H9 (cell line): Measurements from ENCODE around the gene RBFA. TPM values are rescaled to one million over a fixed set of nuclear protein-coding genes. Genes with fewer than 3 reads are reported as not detected.

Experiments
- DNase-seq: peaks from one replicate; pipeline ENCODE4 v3.0.0-alpha.2; 2017
- H2AFZ ChIP-seq: one replicate; pipeline ENCODE4 v1.6.1; 2013; ENCODE audit warnings: mild to moderate bottlenecking, low read length, control low read depth, moderate library complexity
- H2AK5ac ChIP-seq: 2 replicates; pipeline ENCODE4 v1.6.1; 2013; ENCODE audit warnings: low read length, control low read depth, mixed read lengths; ENCODE audit not compliant: insufficient read length
- H2BK120ac ChIP-seq: one replicate; pipeline ENCODE4 v1.6.1; 2013; ENCODE audit warnings: low read depth, mild to moderate bottlenecking, low read length, control low read depth, inconsistent platforms; ENCODE audit not compliant: poor library complexity, severe bottlenecking
- H2BK12ac ChIP-seq: 2 replicates; pipeline ENCODE4 v1.6.1; 2013; ENCODE audit warnings: low read length, control low read depth, mixed read lengths, low read depth; ENCODE audit not compliant: insufficient read length
- H2BK15ac ChIP-seq: 2 replicates; pipeline ENCODE4 v1.6.1; 2013; ENCODE audit warnings: low read depth, low read length, control low read depth
- H2BK20ac ChIP-seq: one replicate; pipeline ENCODE4 v1.6.1; 2013; ENCODE audit warnings: low read depth, mild to moderate bottlenecking, low read length, control low read depth, inconsistent platforms; ENCODE audit not compliant: poor library complexity, severe bottlenecking
- H2BK5ac ChIP-seq: 2 replicates; pipeline ENCODE4 v1.6.1; 2013; ENCODE audit warnings: low read length, control low read depth, mixed read lengths; ENCODE audit not compliant: insufficient read length
- H3K14ac ChIP-seq: 2 replicates; pipeline ENCODE4 v1.6.1; 2013; ENCODE audit warnings: low read length, control low read depth; ENCODE audit not compliant: insufficient read depth
- H3K18ac ChIP-seq: 2 replicates; pipeline ENCODE4 v1.6.1; 2013; ENCODE audit warnings: low read depth, mild to moderate bottlenecking, mixed read lengths, low read length, control low read depth; ENCODE audit not compliant: insufficient read length
- H3K23ac ChIP-seq: 2 replicates; pipeline ENCODE4 v1.6.1; 2013; ENCODE audit warnings: low read length, control low read depth, mixed read lengths, low read depth; ENCODE audit not compliant: insufficient read length
- H3K23me2 ChIP-seq: 2 replicates; pipeline ENCODE4 v1.6.1; 2013; ENCODE audit warnings: low read depth, mild to moderate bottlenecking, mixed read lengths, low read length, control low read depth; ENCODE audit not compliant: insufficient read length, poor library complexity, severe bottlenecking
- H3K27ac ChIP-seq: 2 replicates; pipeline ENCODE4 v1.5.1; 2013; ENCODE audit warnings: low read length, control low read depth, mixed read lengths, low read depth; ENCODE audit not compliant: insufficient read length
- H3K27me3 ChIP-seq: 2 replicates; pipeline ENCODE4 v1.6.1; 2013; ENCODE audit warnings: low read length, control low read depth, inconsistent platforms; ENCODE audit not compliant: insufficient read depth
- H3K4ac ChIP-seq: 2 replicates; pipeline ENCODE4 v1.6.1; 2013; ENCODE audit warnings: low read depth, mild to moderate bottlenecking, control low read depth, inconsistent platforms, low read length, moderate library complexity
- H3K4me1 ChIP-seq: 2 replicates; pipeline ENCODE4 v1.6.1; 2013; ENCODE audit warnings: low read length, control low read depth, inconsistent platforms; ENCODE audit not compliant: insufficient read depth
- H3K4me2 ChIP-seq: 2 replicates; pipeline ENCODE4 v1.6.1; 2013; ENCODE audit warnings: low read length, control low read depth, mixed read lengths; ENCODE audit not compliant: insufficient read length, insufficient read depth
- H3K56ac ChIP-seq: 2 replicates; pipeline ENCODE4 v1.6.1; 2013; ENCODE audit warnings: low read depth, mild to moderate bottlenecking, mixed read lengths, low read length, control low read depth; ENCODE audit not compliant: insufficient read length
- H3K79me1 ChIP-seq: 2 replicates; pipeline ENCODE4 v1.6.1; 2013; ENCODE audit warnings: low read depth, mild to moderate bottlenecking, moderate library complexity, low read length, control low read depth, inconsistent platforms; ENCODE audit not compliant: insufficient read depth, poor library complexity, severe bottlenecking
- H3K79me2 ChIP-seq: 2 replicates; pipeline ENCODE4 v1.6.1; 2013; ENCODE audit warnings: low read length, control low read depth, inconsistent platforms; ENCODE audit not compliant: insufficient read depth
- H3K9ac ChIP-seq: 2 replicates; pipeline ENCODE4 v1.6.1; 2013; ENCODE audit warnings: low read length, control low read depth, mixed read lengths; ENCODE audit not compliant: insufficient read length; ENCODE audit errors: extremely low read depth
- H3K9me3 ChIP-seq: one replicate; pipeline ENCODE4 v1.6.1; 2013; ENCODE audit warnings: low read depth, low read length, inconsistent platforms; ENCODE audit not compliant: control insufficient read depth
- H3T11ph ChIP-seq: one replicate; pipeline ENCODE4 v1.6.1; 2013; ENCODE audit warnings: mild to moderate bottlenecking, low read length, control low read depth, inconsistent platforms
- H4K20me1 ChIP-seq: one replicate; pipeline ENCODE4 v1.6.1; 2013; ENCODE audit not compliant: control insufficient read depth, insufficient read length, insufficient read depth
- H4K5ac ChIP-seq: 2 replicates; pipeline ENCODE4 v1.6.1; 2013; ENCODE audit warnings: low read depth, mild to moderate bottlenecking, mixed read lengths, low read length, control low read depth; ENCODE audit not compliant: insufficient read length
- H4K8ac ChIP-seq: replicated peaks from 2 replicates; pipeline ENCODE4 v1.6.1; 2013; ENCODE audit warnings: low read length, control low read depth, mixed read lengths, low read depth; ENCODE audit not compliant: insufficient read length
- H4K91ac ChIP-seq: 2 replicates; pipeline ENCODE4 v1.6.1; 2013; ENCODE audit warnings: low read depth, mild to moderate bottlenecking, moderate library complexity, mixed read lengths, low read length, control low read depth; ENCODE audit not compliant: insufficient read length
- H3K27ac Mint-ChIP-seq, 3 experiments: 2 replicates in 2 of 3; 3 replicates in 1 of 3; pipeline ENCODE4 v1.8.0; 2020 to 2021; ENCODE audit warnings: mixed read lengths in 3 of 3, mild to moderate bottlenecking in 1 of 3, moderate library complexity in 1 of 3
- H3K27me3 Mint-ChIP-seq: 2 replicates; pipeline ENCODE4 v1.8.0; 2021; ENCODE audit warnings: low read depth, mild to moderate bottlenecking, moderate library complexity, mixed read lengths
- H3K36me3 Mint-ChIP-seq, 3 experiments: 2 replicates in 2 of 3; 3 replicates in 1 of 3; pipeline ENCODE4 v1.8.0; 2020 to 2021; ENCODE audit warnings: low read depth in 3 of 3, mixed read lengths in 3 of 3; ENCODE audit not compliant: insufficient read depth in 1 of 3
- H3K4me1 Mint-ChIP-seq, 2 experiments: 2 replicates each; pipeline ENCODE4 v1.8.0; 2020; ENCODE audit warnings: mixed read lengths in 2 of 2
- H3K4me3 Mint-ChIP-seq, 2 experiments: 2 replicates in 1 of 2; 3 replicates in 1 of 2; pipeline ENCODE4 v1.8.0; 2020 to 2021; ENCODE audit warnings: mild to moderate bottlenecking in 2 of 2, mixed read lengths in 2 of 2, moderate library complexity in 1 of 2
- H3K9me3 Mint-ChIP-seq, 2 experiments: 2 replicates in 1 of 2; 3 replicates in 1 of 2; pipeline ENCODE4 v1.8.0; 2020; ENCODE audit warnings: mild to moderate bottlenecking in 2 of 2, mixed read lengths in 2 of 2, moderate library complexity in 1 of 2
- WGBS: extraction: QIAGEN DNeasy Blood & Tissue Kit; methylation state at CpG from one replicate; pipeline ENCODE4 v1.1.7; 2013; ENCODE audit warnings: missing lambda C conversion rate, low lambda C conversion rate, mixed read lengths; ENCODE audit not compliant: insufficient read length; ENCODE audit errors: extremely low coverage; 5-methylcytosine and 5-hydroxymethylcytosine counted together
- total RNA-seq: library from RNA; stranded (reverse); gene quantifications from 2 replicates; pipeline ENCODE4 v1.2.1, GENCODE V29; 2021
- TF ChIP-seq, protein P1 (sequence below): fragments of 200-600 bp; sonication (generic); conservative IDR thresholded peaks from 3 replicates; pipeline ENCODE4 v1.8.0; 2021; ENCODE audit warnings: antibody characterized with exemption, mild to moderate bottlenecking

RBFA gene
- total RNA-seq, 1 experiment from 2014 or later: 42.5 TPM

DNA sequence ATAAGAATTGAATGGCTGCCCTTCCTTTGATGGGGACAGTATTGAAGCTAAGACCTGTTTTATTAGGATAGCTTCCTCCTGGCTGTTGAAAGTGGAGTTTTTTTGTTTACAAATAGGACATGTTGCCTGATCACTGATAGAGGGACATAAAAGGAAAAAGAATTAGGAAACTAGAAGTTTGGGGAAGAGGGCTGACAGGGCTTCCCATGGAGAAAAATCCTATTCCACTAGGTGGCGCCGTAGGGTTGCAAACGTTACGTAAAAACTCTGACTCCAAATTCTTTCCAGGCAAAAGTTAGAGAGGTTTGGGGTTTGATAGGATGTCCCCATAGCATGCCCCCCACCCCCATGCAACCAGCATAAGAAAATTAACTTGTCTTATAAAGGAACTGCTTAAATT, 11.1 kb upstream of the RBFA start:
- Histone ChIP-seq H3K4me1 (no peaks in the 10 kb centered on the region), H4K8ac (no peak overlapping the region), H2AFZ (no peak overlapping the region), H3K23me2 (no peaks in the 10 kb centered on the region), H3K9ac (no peak overlapping the region), H2BK120ac (no peak overlapping the region), H2BK15ac (no peak overlapping the region), H4K20me1 (no peaks in the 10 kb centered on the region), H3K4ac (no peak overlapping the region), H2BK12ac (no peak overlapping the region), H3K4me2 (no peak overlapping the region), H3K79me2 (no peaks in the 10 kb centered on the region), H4K91ac (no peak overlapping the region), H2AK5ac (no peak overlapping the region), H3K18ac (no peak overlapping the region), H2BK5ac (no peak overlapping the region), H3K23ac (no peak overlapping the region), H3K14ac (no peak overlapping the region), H2BK20ac (no peak overlapping the region), H3K56ac (no peak overlapping the region), H3K27me3 (no peaks in the 10 kb centered on the region), H4K5ac (no peak overlapping the region), H3K27ac (no peak overlapping the region), H3T11ph (no peak overlapping the region), H3K79me1 (no peaks in the 10 kb centered on the region), H3K9me3 (peaks cover 62% of the 10 kb centered on the region)
- TF ChIP-seq, protein P1, sequence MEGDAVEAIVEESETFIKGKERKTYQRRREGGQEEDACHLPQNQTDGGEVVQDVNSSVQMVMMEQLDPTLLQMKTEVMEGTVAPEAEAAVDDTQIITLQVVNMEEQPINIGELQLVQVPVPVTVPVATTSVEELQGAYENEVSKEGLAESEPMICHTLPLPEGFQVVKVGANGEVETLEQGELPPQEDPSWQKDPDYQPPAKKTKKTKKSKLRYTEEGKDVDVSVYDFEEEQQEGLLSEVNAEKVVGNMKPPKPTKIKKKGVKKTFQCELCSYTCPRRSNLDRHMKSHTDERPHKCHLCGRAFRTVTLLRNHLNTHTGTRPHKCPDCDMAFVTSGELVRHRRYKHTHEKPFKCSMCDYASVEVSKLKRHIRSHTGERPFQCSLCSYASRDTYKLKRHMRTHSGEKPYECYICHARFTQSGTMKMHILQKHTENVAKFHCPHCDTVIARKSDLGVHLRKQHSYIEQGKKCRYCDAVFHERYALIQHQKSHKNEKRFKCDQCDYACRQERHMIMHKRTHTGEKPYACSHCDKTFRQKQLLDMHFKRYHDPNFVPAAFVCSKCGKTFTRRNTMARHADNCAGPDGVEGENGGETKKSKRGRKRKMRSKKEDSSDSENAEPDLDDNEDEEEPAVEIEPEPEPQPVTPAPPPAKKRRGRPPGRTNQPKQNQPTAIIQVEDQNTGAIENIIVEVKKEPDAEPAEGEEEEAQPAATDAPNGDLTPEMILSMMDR: peak; percentile 71
- Mint-ChIP-seq H3K27ac (no peak overlapping the region), H3K9me3 (peaks cover 72 to 73% of the 10 kb centered on the region in 2 experiments), H3K36me3 (peaks cover 12 to 53% (median 48%) of the 10 kb centered on the region in 3 experiments), H3K4me3 (no peak overlapping the region), H3K27me3 (peaks cover 12% of the 10 kb centered on the region), H3K4me1 (no peaks in the 10 kb centered on the region)
- WGBS: no CpG with 5 or more reads among the region's 4 CpGs
- DNase-seq: no peak
